ENCODE measurements around the gene CLASP1.
A peak's percentile ranks its signal among the peaks of the same experiment; 100 is the strongest.

Gene CLASP1

DNA sequence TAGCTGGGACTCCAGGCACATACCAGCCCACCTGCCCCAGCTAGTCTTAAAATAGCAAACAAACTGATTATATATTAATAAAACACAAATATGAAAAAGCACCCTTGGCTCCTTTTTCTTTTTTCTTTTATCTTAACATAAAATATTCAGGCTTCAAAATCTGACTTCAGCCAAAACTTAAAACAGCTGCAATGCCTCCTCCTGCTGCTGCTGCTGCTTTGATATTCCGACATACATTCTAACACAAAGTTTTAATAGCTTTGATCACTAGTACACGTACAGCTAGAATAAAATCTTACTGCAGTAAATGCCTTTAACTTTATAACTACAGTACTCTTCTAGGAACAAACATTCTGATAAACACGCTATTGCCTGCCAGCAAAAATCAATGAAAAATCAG lies 190.0 kb downstream of the CLASP1 start:
- no peak overlapping the region for H3K4me3 ChIP-seq (ENCODE audit: low read length)

DNA sequence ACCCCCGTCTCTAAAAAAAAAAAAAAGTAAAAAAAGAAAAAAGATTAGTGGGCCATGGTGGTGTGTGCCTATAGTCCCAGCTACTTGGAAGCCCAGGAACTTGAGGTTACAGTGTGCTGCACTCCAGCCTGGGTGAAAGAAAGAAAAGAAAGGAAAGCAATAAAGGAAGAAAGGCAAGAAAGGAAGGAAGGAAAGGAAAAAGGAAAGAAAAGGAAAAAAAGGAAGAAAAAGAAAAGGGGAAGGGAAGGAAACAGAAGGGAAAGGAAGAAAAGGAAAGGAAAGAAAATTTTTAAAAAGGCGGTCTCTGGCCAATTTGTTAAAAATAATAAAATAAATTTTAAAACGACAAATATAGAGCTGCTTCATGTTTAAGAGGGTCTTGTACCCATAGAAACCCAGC lies 192.9 kb downstream of the CLASP1 start:
- no peak overlapping the region for H3K4me3 ChIP-seq (ENCODE audit: low read length)
- no peak for DNase-seq (ENCODE audit: low read depth)
- TF ChIP-seq, protein P1, sequence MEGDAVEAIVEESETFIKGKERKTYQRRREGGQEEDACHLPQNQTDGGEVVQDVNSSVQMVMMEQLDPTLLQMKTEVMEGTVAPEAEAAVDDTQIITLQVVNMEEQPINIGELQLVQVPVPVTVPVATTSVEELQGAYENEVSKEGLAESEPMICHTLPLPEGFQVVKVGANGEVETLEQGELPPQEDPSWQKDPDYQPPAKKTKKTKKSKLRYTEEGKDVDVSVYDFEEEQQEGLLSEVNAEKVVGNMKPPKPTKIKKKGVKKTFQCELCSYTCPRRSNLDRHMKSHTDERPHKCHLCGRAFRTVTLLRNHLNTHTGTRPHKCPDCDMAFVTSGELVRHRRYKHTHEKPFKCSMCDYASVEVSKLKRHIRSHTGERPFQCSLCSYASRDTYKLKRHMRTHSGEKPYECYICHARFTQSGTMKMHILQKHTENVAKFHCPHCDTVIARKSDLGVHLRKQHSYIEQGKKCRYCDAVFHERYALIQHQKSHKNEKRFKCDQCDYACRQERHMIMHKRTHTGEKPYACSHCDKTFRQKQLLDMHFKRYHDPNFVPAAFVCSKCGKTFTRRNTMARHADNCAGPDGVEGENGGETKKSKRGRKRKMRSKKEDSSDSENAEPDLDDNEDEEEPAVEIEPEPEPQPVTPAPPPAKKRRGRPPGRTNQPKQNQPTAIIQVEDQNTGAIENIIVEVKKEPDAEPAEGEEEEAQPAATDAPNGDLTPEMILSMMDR (IDR thresholded peaks at IDR 0.05; ENCODE audit: insufficient read depth, low read depth, low read length, missing control alignments) = no peak

More for the DNA sequence above, 190.0 kb downstream of the CLASP1 start:
- DNase-seq (ENCODE audit: low read depth) = no peak
- TF ChIP-seq, protein P1 (IDR thresholded peaks at IDR 0.05; ENCODE audit: insufficient read depth, low read depth, low read length, missing control alignments) = no peak

DNA sequence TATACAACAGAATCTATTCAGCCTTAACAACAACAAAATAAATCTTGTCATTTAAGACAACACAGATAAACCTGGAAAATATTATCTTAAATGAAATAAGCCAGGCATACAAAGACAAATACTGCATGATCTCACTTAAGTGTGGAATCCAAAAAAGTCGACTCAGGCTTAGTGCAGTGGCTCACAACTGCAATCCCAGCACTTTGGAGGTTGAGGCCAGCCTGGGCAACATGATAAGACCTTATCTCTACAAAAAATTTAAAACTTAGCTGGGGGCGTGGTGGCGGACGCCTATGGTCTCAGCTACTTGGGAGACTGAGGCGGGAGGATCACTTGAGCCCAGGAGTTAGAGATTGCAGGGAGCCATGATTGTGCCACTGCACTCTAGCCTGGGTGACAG lies 193.8 kb downstream of the CLASP1 start:
- no peak overlapping the region for H3K4me3 ChIP-seq (ENCODE audit: low read length)
- TF ChIP-seq, protein P1 (IDR thresholded peaks at IDR 0.05; ENCODE audit: insufficient read depth, low read depth, low read length, missing control alignments) = no peak
- no peak for DNase-seq (ENCODE audit: low read depth)

DNA sequence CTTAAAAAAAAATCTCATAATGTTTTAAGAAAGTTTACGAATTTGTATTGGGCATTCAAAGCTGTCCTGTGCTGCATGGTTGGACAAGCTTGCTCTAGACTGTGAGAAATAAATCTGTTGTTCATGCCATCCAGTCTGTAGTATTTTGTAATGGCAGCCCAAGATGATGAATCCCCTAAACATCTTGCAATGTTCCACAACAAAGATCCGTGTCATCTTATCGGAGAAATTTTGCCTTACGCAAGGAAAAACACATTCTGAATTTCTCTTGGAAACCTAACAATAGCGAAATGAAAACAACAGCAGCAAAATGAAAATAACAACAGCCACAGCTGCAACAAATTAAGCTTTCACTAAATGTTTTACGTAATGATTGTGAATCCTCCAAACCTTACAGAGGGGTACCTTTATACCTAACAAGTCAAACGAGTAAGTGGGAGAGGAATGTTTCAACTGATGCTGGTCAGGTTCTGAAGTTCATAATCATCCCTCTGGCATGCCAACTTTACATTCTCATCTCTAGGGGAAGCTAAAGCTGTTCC lies 194.6 kb downstream of the CLASP1 start:
- no peak for DNase-seq (ENCODE audit: low read depth)
- TF ChIP-seq, protein P1 (IDR thresholded peaks at IDR 0.05; ENCODE audit: insufficient read depth, low read depth, low read length, missing control alignments) = no peak
- H3K4me3 ChIP-seq (ENCODE audit: low read length) = no peak overlapping the region

DNA sequence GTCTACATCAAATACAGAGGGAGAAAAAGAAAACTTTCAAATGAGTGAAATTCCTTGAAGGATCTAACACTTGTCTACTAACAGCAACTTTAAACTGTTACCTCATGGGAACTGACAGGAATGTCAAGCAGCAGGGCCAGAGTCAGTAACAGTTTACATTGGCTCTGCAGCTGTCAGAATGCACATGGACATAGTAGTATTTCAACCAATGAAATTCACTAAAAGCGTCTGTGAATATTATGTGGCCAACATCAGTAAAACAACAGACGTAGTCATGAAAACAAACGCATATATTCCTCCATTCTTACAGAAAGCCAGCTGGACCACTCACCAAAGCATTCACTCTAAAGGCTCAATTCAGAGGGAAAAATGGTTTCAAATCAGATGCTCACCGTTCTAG lies 197.9 kb downstream of the CLASP1 start:
- TF ChIP-seq, protein P1 (IDR thresholded peaks at IDR 0.05; ENCODE audit: insufficient read depth, low read depth, low read length, missing control alignments) = no peak
- H3K4me3 ChIP-seq (ENCODE audit: low read length) = no peak overlapping the region
- no peak for DNase-seq (ENCODE audit: low read depth)

DNA sequence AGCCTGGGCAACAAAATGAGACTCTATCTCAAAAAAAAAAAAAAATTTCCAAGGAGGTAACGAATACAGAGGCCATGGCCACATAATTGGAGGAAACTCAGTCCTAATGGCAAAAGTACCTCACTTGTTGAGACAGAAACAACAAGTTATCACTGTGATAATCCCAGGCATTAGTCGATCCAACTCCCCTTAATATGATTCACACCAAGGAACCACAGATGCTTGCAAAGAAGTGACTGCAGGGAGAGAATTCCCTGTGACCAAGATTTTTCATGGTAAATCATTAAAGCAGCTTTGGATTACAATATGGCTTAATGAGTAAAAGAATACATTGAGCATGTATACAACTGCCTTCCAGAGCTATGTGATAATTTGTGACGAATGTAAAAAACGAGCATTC lies 199.0 kb downstream of the CLASP1 start:
- TF ChIP-seq, protein P1 (IDR thresholded peaks at IDR 0.05; ENCODE audit: insufficient read depth, low read depth, low read length, missing control alignments) = no peak
- H3K4me3 ChIP-seq (ENCODE audit: low read length) = no peak overlapping the region
- no peak for DNase-seq (ENCODE audit: low read depth)

DNA sequence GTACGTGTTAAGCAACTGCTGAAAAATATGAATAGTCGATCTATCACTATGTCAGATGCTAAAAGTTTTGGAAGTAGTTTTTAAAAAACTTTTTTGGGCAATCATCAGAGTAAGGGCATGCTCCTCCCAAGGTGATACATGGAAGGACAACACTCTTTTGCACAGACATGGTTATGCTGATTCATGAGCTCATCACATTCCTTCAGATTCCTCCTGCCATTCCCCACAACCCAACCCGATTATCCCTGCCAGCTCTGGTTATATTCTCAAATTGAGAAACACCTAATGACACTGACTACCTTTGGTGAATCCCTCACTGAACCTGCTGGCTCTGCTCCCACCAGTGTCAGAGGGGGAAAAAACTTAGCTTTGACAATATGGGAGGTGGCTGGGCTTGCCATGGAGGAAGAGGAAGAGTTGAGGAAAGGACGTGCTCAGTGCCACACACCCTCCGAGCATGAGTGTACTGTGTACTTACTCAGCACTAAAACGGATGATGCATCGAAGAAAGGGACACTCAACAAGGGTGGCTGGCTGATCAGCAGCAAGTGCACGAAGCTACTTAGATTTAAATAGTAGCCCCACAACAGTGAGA lies 202.5 kb downstream of the CLASP1 start:
- DNase-seq (ENCODE audit: low read depth) = peak; percentile 54
- TF ChIP-seq, protein P1 (IDR thresholded peaks at IDR 0.05; ENCODE audit: insufficient read depth, low read depth, low read length, missing control alignments) = no peak
- H3K4me3 ChIP-seq (ENCODE audit: low read length) = no peak overlapping the region
